Measurements from ENCODE around the gene NWD2.

DNA sequence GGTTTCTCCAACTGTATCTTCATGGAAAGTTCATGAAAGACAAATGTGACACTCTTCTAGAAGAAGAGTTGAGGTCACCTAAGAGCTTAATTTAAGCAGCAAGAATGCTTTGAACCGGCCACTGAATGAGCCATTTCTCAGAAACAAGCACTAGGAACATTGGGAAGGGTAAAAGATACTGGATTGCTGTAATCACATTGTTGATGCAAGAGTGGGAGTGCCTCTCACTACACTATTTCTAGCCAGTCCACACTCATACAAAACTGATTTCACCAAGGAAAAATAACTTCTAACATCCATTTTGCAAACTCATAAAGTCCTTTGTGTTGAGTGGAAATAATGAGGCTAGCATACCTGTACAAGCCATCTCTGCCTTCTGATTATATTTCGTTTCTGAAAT is 221.3 kb downstream of the NWD2 start:
- TF ChIP-seq, protein P1, sequence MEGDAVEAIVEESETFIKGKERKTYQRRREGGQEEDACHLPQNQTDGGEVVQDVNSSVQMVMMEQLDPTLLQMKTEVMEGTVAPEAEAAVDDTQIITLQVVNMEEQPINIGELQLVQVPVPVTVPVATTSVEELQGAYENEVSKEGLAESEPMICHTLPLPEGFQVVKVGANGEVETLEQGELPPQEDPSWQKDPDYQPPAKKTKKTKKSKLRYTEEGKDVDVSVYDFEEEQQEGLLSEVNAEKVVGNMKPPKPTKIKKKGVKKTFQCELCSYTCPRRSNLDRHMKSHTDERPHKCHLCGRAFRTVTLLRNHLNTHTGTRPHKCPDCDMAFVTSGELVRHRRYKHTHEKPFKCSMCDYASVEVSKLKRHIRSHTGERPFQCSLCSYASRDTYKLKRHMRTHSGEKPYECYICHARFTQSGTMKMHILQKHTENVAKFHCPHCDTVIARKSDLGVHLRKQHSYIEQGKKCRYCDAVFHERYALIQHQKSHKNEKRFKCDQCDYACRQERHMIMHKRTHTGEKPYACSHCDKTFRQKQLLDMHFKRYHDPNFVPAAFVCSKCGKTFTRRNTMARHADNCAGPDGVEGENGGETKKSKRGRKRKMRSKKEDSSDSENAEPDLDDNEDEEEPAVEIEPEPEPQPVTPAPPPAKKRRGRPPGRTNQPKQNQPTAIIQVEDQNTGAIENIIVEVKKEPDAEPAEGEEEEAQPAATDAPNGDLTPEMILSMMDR (IDR thresholded peaks at IDR 0.05), result no peak
- TF ChIP-seq POLR2A (IDR thresholded peaks at IDR 0.05), result no peak
- no peak for TF ChIP-seq POLR2AphosphoS5 (IDR thresholded peaks at IDR 0.05; ENCODE audit: insufficient read depth in 1 of 2, low read depth in 1 of 2)

Measured in vagina (tissue), 2 donors.